ENCODE data around the gene AMY1A.
"Not testable (repeated sequence)": the region's sequence is repeated elsewhere in the genome, so short reads cannot be mapped to it uniquely, and the experiment has no call there.

DNA sequence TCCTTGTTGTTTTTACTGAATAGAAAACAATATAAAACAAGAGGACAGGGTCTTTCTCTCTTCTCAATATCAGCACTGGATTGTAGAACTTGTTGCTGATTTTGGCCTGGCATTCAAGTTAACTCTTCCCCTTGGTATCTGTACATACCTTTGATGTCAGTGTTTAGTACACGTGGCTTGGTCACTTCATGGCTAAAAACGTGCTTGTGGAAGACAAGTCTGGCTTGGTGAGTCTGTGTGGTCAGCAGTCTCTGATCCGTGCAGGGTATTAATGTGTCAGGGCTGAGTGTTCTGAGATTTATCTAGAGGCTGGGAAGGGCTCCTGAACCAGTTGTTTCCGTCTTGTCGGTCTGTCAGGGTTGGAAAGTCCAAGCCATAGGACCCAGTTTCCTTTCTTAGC, at the start of gene AMY1A:
- TF ChIP-seq, protein P1, sequence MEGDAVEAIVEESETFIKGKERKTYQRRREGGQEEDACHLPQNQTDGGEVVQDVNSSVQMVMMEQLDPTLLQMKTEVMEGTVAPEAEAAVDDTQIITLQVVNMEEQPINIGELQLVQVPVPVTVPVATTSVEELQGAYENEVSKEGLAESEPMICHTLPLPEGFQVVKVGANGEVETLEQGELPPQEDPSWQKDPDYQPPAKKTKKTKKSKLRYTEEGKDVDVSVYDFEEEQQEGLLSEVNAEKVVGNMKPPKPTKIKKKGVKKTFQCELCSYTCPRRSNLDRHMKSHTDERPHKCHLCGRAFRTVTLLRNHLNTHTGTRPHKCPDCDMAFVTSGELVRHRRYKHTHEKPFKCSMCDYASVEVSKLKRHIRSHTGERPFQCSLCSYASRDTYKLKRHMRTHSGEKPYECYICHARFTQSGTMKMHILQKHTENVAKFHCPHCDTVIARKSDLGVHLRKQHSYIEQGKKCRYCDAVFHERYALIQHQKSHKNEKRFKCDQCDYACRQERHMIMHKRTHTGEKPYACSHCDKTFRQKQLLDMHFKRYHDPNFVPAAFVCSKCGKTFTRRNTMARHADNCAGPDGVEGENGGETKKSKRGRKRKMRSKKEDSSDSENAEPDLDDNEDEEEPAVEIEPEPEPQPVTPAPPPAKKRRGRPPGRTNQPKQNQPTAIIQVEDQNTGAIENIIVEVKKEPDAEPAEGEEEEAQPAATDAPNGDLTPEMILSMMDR (IDR thresholded peaks at IDR 0.05), result not testable (repeated sequence)
- TF ChIP-seq POLR2A (IDR thresholded peaks at IDR 0.05), result not testable (repeated sequence)

Measured in Peyer's patch (tissue), 4 donors.